Measurements from ENCODE around the gene ECD.

GRCh38 chr10:73209705-73210104, 41.9 kb upstream of the ECD start:
- TF ChIP-seq CTCF (IDR thresholded peaks at IDR 0.05; ENCODE audit: borderline replicate concordance, extremely low read depth, low read length, poor library complexity, severe bottlenecking), result no peak
- TF ChIP-seq EZH2 (IDR thresholded peaks at IDR 0.05; ENCODE audit: borderline replicate concordance, low read depth, low read length, severe bottlenecking), result no peak
